ENCODE measurements around the gene GOLGA6L10. TPM values are rescaled to one million over a fixed set of nuclear protein-coding genes. Genes with fewer than 3 reads are reported as not detected.
"Not testable (repeated sequence)": the region's sequence is repeated elsewhere in the genome, so short reads cannot be mapped to it uniquely, and the experiment has no call there.

GOLGA6L10 gene
- total RNA-seq, 1 donor from 2014 or later, result 0.23 TPM

DNA sequence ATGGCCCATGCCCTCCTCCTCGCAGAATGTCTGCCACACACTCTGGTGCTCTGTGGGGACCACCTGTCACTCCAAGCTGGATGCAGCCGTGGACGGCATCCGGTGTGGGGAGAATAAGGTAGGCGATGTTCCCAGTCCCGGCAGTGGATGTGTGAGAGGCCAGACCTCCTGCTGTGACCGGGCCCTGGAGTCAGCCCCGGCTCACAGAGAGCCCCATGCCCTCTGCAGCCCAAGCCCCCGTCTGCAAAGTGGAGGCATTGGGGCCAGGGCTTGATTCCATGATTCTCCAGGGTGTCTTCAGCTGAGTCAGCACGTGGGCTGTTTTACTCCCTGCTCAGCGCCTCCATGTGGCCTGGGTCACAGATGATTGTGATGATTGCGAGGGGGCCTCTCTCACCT lies 32.2 kb downstream of the GOLGA6L10 start:
- Histone ChIP-seq H3K4me3 (no peak overlapping the region), H3K36me3 (no peaks in the 10 kb centered on the region), H3K4me1 (no peaks in the 10 kb centered on the region), H3K27me3 (no peaks in the 10 kb centered on the region), H3K9me3 (no peaks in the 10 kb centered on the region), H3K27ac (no peak overlapping the region)
- intact Hi-C loops (cut with DNase I), result loop anchor here (10.0 kb wide), 1 partner anchor 752 kb away; no protein-coding TSS in a partner anchor
- no peak for DNase-seq
- no peak for ATAC-seq
- TF ChIP-seq, protein P1, sequence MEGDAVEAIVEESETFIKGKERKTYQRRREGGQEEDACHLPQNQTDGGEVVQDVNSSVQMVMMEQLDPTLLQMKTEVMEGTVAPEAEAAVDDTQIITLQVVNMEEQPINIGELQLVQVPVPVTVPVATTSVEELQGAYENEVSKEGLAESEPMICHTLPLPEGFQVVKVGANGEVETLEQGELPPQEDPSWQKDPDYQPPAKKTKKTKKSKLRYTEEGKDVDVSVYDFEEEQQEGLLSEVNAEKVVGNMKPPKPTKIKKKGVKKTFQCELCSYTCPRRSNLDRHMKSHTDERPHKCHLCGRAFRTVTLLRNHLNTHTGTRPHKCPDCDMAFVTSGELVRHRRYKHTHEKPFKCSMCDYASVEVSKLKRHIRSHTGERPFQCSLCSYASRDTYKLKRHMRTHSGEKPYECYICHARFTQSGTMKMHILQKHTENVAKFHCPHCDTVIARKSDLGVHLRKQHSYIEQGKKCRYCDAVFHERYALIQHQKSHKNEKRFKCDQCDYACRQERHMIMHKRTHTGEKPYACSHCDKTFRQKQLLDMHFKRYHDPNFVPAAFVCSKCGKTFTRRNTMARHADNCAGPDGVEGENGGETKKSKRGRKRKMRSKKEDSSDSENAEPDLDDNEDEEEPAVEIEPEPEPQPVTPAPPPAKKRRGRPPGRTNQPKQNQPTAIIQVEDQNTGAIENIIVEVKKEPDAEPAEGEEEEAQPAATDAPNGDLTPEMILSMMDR (IDR thresholded peaks at IDR 0.05), result no peak

DNA sequence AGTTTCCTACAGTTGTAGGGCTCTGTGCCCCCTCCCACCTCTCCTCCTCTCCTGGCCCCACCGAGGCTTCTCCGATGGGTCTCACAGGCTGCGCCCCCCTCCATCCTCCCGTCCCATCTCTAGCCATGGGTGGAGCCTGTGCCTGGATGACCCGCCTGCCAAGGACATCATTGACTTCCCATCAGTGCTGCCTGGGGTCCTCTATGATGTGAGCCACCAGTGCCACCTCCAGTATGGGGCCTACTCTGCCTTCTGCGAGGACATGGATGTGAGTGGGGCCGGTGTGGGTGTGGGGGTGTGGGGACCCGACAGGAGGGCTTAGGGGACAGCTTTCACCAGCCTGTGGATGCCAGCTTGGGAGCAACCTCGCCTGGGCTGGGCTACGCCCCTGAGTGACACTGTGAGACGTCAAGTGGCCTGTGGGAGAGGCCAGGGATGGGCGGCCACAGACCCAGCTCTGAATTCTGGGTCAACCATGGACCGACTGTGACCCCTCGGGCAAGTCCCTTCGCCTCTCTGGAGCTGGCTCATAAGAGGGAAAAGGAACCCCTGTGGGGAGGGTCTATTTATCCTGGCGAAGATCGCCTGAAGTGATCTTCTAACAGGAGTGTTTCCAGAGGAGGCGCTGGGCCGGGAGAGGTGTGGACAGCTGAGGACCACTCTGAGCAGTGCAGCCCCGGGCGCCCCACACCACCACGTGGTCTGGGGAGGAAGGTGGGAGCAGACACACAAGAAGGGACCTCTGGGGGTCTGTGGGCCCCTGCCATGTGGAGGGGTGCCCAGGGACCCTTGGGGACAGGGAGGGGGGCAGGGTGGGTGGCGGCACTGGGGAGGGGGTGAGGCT lies 32.8 kb downstream of the GOLGA6L10 start:
- H3K4me3 ChIP-seq, DNase-seq, ATAC-seq, H3K9me3 ChIP-seq, H3K27me3 ChIP-seq, H3K4me1 ChIP-seq, H3K27ac ChIP-seq, H3K36me3 ChIP-seq: not testable (repeated sequence)
- intact Hi-C loops (cut with DNase I), result loop anchor here (10.0 kb wide), 1 partner anchor 752 kb away; no protein-coding TSS in a partner anchor

DNA sequence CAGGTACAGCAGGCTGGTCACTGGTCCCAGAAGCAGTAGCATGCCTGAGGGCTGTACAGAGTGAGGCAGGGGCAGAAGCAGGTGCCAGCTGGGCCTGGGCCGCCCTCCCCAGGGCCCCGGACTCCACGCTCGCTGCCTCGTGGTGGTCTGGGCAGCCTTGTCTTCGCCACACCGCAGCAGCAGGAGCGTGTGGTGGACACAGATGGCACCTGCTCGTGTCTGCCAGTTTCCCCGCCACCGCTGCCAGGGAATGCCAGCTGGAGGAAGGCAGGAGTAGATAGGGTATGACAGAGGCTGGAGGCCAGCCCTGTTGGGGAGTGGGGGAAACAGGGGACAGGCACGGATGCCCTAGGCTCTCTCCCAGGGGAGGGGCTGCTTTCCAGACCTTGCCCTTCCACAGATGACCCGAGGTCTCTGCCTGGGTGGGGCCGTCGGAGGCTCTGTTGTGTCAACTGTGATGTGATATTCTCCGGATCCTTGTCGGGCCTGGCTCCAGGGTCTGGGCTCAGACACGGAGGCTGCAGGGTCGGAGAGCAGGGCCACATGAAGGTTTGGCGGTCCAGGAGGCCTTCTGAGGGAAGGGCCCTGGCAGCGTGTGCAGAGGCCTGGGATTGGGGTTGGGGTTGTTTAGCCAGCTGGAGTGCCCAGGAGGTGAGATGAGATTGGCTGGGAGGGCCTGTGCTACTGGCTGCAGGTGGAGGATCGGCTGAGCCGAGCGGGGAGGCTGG lies 33.6 kb downstream of the GOLGA6L10 start:
- TF ChIP-seq, protein P1 (IDR thresholded peaks at IDR 0.05), result no peak
- Histone ChIP-seq H3K27me3 (no peaks in the 10 kb centered on the region), H3K4me3 (no peak overlapping the region), H3K36me3 (no peaks in the 10 kb centered on the region), H3K9me3 (no peaks in the 10 kb centered on the region), H3K4me1 (no peaks in the 10 kb centered on the region), H3K27ac (no peak overlapping the region)
- ATAC-seq (no peak), DNase-seq (peak; percentile 35)
- intact Hi-C loops (cut with DNase I), result loop anchor here (10.0 kb wide), 1 partner anchor 751 kb away; no protein-coding TSS in a partner anchor

DNA sequence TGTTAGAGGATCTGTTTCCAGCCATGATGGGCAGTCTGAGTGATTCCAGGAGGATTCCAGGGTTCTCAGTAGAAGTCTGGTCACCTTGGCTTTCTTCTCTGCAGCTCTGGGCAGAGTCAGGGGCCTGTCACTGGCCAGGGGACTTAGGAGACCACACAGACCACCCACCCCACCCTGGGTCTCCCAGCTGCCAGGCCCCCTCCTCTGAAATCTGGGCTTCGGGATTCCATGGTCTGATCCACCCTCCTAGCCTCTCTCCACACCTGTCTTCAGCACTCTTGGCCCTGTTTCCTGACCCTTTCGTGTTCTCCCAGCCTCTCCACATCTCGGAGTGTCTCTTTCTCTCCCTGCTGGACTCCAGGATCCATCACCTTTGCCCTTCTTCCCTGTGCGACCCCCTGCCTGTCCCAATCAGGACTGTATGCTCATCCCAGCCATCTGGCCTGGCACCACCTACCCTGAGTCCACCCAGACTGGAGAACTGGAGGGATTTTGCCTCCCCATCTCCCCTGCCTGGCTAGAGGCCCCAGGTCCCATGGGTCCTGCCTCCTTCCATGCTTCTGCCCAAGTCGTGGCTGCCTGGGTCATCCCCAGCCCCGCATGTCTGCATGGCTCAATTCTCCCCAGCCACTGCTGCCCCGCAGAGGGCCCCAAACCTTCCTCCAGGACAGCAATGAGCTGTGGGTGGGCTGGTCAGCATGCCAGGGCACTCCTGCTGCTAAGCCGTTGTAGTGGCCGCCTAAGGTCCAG lies 34.3 kb downstream of the GOLGA6L10 start:
- intact Hi-C loops (cut with DNase I), result loop anchor here (10.0 kb wide), 1 partner anchor 750 kb away; no protein-coding TSS in a partner anchor
- no peaks in the 10 kb centered on the region for H3K36me3 ChIP-seq
- no peak overlapping the region for H3K4me3 ChIP-seq
- no peaks in the 10 kb centered on the region for H3K4me1 ChIP-seq
- no peak overlapping the region for H3K27ac ChIP-seq
- TF ChIP-seq, protein P1 (IDR thresholded peaks at IDR 0.05), result no peak
- no peak for ATAC-seq
- H3K9me3 ChIP-seq, result no peaks in the 10 kb centered on the region
- DNase-seq, result peak; percentile 46
- no peaks in the 10 kb centered on the region for H3K27me3 ChIP-seq

DNA sequence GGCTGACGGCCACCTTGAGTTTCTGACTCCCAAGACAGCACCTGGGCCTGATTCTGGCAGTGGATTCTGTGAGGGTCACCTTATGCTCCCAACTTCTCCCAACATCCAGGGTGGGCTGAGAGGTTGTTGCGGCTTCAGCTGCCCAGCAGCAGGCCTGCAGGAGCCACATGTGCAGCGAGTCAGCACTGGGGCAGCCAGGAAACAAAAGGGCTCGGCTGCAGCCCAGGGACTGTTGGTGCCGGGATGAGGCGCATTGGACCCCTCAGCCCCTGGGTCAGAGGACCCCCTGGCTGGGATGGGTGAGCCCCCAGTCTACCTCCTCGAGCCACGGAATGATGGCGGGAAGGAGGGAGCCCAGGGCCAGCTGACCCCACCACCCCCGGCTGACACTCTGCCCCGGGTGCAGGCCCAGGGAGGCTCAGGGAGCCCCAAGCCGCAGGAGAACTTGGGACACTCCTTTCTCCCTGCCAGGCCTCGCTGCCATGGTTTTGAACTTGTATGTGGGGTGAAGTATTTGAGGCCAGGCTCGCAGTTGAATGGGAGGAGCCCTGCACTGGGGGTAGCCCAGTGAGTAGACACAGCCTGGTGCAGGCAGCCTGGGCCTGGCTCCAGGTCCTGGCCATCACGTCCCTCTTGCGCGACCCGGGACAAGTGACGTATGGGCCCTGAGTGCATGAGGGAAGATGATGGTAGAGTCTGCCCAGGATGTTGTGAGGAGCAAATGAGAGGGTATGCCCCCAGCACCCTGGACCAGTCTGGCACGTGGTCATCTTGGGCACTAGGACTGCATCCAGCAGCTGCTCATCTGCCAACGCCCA lies 35.1 kb downstream of the GOLGA6L10 start:
- not testable (repeated sequence) for H3K4me3 ChIP-seq, ATAC-seq, H3K27me3 ChIP-seq, H3K4me1 ChIP-seq, H3K27ac ChIP-seq, H3K36me3 ChIP-seq, H3K9me3 ChIP-seq
- intact Hi-C loops (cut with DNase I), result loop anchor here (10.0 kb wide), 1 partner anchor 749 kb away; no protein-coding TSS in a partner anchor
- peak; percentile 62 for DNase-seq

DNA sequence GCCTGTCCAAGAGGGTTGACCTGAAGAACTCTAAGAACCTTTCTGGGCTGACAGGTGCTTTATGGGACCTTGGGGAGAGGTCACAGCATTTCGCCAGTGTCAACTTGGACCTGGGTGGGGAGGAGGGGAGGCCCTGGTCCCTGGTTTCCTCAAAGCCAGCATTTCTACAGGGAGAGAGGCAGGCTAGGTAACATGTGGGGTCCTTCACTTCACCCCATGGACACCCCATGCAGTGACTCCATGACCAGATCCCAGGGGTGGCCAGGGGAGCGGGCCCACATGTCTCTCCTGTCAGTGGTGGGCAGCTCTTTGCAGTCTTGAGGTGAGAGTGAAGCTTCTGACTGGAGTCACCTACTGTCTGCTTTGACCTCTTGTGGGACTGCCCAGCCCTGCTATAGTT lies 35.8 kb downstream of the GOLGA6L10 start:
- TF ChIP-seq, protein P1 (IDR thresholded peaks at IDR 0.05), result no peak
- ATAC-seq (no peak), DNase-seq (peak; percentile 34)
- H3K27me3 ChIP-seq, result no peaks in the 10 kb centered on the region
- no peaks in the 10 kb centered on the region for H3K4me1 ChIP-seq
- no peaks in the 10 kb centered on the region for H3K36me3 ChIP-seq
- no peak overlapping the region for H3K4me3 ChIP-seq
- intact Hi-C loops (cut with DNase I), result loop anchor here (10.0 kb wide), 1 partner anchor 749 kb away; no protein-coding TSS in a partner anchor
- H3K9me3 ChIP-seq, result no peaks in the 10 kb centered on the region
- H3K27ac ChIP-seq, result no peak overlapping the region

Data from upper lobe of right lung (tissue), 1 donor.